ENCODE measurements around the gene TGIF2. TPM values are rescaled to one million over a fixed set of nuclear protein-coding genes. Genes with fewer than 3 reads are reported as not detected.
A peak's percentile ranks its signal among the peaks of the same experiment; 100 is the strongest.

TGIF2 gene
- total and polyA plus RNA-seq, 2 of the 13 experiments (the other 11 are each of a cell fraction or from before 2014, with no cell fraction given), result 41.3 to 53.9 TPM

DNA sequence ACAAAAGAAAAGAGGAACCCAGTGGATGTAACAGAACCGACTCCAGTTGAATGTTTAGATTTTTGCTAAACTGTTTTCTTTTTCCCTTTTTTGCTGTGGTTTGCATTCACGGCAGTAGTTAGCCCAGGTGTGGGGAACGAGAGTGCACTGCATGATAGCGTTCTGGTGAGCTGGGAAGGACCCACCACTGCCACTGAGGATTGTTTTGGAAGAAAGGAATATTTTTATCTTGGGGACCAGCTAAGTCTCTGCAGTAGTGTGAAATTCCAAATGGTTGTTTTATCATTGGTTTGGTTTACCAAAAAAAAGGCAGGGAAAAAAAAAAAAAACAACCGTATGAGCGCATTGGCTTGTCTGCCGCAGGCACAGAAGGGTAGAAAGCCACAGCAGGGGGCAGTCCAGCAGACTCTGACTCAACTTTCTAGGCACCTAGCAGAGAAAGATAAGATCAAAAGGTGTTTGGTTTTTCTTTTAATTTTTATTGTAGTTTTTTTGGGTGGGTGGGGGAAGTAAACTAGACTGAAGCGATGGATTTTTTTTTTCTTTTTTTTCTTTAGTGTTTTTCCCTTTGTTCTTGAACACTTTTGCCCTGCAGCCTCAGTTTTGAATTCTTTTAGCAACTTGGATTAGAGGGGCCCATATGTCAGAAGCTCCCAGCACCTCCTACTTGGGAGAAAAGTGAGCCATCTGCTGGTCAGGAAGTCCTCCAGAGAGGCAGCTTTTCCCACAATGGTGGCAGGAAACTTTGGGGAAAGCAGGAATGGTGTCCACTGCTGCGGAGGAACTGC lies 18.7 kb downstream of the TGIF2 start (continued):
- TF ChIP-seq, protein P1, sequence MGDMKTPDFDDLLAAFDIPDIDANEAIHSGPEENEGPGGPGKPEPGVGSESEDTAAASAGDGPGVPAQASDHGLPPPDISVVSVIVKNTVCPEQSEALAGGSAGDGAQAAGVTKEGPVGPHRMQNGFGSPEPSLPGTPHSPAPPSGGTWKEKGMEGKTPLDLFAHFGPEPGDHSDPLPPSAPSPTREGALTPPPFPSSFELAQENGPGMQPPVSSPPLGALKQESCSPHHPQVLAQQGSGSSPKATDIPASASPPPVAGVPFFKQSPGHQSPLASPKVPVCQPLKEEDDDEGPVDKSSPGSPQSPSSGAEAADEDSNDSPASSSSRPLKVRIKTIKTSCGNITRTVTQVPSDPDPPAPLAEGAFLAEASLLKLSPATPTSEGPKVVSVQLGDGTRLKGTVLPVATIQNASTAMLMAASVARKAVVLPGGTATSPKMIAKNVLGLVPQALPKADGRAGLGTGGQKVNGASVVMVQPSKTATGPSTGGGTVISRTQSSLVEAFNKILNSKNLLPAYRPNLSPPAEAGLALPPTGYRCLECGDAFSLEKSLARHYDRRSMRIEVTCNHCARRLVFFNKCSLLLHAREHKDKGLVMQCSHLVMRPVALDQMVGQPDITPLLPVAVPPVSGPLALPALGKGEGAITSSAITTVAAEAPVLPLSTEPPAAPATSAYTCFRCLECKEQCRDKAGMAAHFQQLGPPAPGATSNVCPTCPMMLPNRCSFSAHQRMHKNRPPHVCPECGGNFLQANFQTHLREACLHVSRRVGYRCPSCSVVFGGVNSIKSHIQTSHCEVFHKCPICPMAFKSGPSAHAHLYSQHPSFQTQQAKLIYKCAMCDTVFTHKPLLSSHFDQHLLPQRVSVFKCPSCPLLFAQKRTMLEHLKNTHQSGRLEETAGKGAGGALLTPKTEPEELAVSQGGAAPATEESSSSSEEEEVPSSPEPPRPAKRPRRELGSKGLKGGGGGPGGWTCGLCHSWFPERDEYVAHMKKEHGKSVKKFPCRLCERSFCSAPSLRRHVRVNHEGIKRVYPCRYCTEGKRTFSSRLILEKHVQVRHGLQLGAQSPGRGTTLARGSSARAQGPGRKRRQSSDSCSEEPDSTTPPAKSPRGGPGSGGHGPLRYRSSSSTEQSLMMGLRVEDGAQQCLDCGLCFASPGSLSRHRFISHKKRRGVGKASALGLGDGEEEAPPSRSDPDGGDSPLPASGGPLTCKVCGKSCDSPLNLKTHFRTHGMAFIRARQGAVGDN (CRISPR knock-in tag; IDR thresholded peaks at IDR 0.05), result no peak

DNA sequence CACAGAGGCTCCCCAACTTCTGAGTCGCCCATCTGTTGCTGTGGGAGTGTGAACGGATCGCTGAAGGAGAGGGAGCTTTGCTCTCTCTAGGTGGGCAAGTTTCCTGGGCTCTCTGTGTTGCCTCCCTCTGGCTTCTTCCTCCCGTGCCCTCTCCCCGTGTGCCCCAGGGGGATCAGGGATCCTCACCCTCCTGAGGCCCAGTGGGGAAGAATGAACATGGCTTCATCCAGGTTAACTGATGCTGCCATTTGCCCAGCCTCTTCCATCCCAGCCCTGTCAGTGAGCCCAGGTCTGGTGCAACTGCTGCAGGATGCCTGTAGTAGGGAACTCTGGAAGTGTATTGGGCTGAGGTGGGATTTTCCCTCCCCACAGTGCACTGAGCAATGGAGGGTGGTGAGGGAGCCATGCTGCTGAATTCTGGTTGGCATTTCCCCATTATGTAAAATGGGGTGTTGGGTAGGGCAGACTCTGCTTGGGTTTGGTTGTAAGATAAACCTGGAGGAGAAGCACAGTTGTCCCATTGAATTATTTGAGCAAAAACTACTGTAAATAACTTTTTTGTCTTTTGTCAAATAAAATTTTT lies 20.0 kb downstream of the TGIF2 start:
- Histone ChIP-seq H2AFZ (ENCODE audit: low read length) (no peak overlapping the region), H3K4me3 (replicated peaks in 1 of 3; ENCODE audit: insufficient read depth in 1 of 3, low read depth in 2 of 3, low read length in 3 of 3) (no peak overlapping the region), H3K79me2 (ENCODE audit: insufficient read depth, low read length) (no peaks in the 10 kb centered on the region), H3K4me2 (ENCODE audit: low read depth, low read length) (no peak overlapping the region), H3K9ac (ENCODE audit: insufficient read depth, low read depth, low read length) (no peak overlapping the region), H3K36me3 (replicated peaks in 1 of 2; ENCODE audit: control insufficient read depth in 1 of 2, insufficient read depth in 2 of 2, low read length in 2 of 2) (peaks cover 17 to 29% of the 10 kb centered on the region in 2 experiments), H3K4me1 (ENCODE audit: insufficient read depth, low read length) (peaks cover 1% of the 10 kb centered on the region), H3K27ac (ENCODE audit: extremely low read length, insufficient read depth, low read length) (no peak overlapping the region), H3K27me3 (ENCODE audit: control insufficient read depth in 1 of 2, insufficient read depth in 2 of 2, low read length in 2 of 2) (no peaks in the 10 kb centered on the region), H4K20me1 (ENCODE audit: insufficient read depth, low read length) (no peaks in the 10 kb centered on the region), H3K9me3 (ENCODE audit: low read length) (no peaks in the 10 kb centered on the region)
- DNase-seq (ENCODE audit: low spot score), result no peak
- intact Hi-C loops (cut with micrococcal nuclease; ENCODE audit: unreplicated experiment), result no loop called here
- FAIRE-seq, result no peak
- ATAC-seq, result no peak
- CTCF ChIA-PET (ENCODE audit: low intra/inter-chr PET ratio, low total read pairs), result interaction anchor here (1.3 to 2.1 kb wide), 2 partner anchors 18 to 37 kb away, joined by 4 to 10 read pairs; no protein-coding TSS in a partner anchor
- BruUV-seq (replicated peaks), result no TSS peak
- 94% methylated on average over 5 of the region's 5 CpGs for whole genome bisulfite sequencing (ENCODE audit: low lambda C conversion rate)
- in situ Hi-C loops (cut with HindIII; ENCODE audit: extremely low pct_ligation_motif_present, low pct_unique_long_range_greater_than_20kb), result loop anchor here (5.0 kb wide), 1 partner anchor 36 kb away; no protein-coding TSS in a partner anchor
- POLR2A ChIA-PET, result interaction anchor here (0.9 to 5.7 kb wide), 5 partner anchors 9 to 30 kb away, joined by 3 to 38 read pairs (median 7); partner anchors contain the start of genes RAB5IF and TGIF2
- TF ChIP-seq ZNF589 (CRISPR knock-in tag; conservative IDR thresholded peaks at IDR 0.05) (no peak), SP2 (CRISPR knock-in tag; IDR thresholded peaks at IDR 0.05) (no peak), POLR2G (IDR thresholded peaks at IDR 0.05; ENCODE audit: low read depth, low read length) (no peak; the same call in none of the 2 replicates), ZNF737 (CRISPR knock-in tag; IDR thresholded peaks at IDR 0.05; ENCODE audit: borderline replicate concordance) (0 out of 2 replicates have a peak, but pooled peaks have one; percentile 28), SNAPC2 (CRISPR knock-in tag; IDR thresholded peaks at IDR 0.05) (no peak), ATF7-NPFF (CRISPR knock-in tag; IDR thresholded peaks at IDR 0.05; ENCODE audit: low read depth) (no peak), HNF4A (CRISPR knock-in tag; IDR thresholded peaks at IDR 0.05) (no peak)
- TF ChIP-seq, protein P2, sequence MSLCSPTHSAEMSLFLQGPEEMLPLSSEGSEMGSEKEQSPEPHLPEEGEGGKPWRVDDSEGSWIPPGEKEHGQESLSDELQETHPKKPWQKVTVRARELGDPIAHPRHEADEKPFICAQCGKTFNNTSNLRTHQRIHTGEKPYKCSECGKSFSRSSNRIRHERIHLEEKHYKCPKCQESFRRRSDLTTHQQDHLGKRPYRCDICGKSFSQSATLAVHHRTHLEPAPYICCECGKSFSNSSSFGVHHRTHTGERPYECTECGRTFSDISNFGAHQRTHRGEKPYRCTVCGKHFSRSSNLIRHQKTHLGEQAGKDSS (CRISPR knock-in tag; IDR thresholded peaks at IDR 0.05; ENCODE audit: borderline replicate concordance, low read depth), result no peak
- TF ChIP-seq, protein P3, sequence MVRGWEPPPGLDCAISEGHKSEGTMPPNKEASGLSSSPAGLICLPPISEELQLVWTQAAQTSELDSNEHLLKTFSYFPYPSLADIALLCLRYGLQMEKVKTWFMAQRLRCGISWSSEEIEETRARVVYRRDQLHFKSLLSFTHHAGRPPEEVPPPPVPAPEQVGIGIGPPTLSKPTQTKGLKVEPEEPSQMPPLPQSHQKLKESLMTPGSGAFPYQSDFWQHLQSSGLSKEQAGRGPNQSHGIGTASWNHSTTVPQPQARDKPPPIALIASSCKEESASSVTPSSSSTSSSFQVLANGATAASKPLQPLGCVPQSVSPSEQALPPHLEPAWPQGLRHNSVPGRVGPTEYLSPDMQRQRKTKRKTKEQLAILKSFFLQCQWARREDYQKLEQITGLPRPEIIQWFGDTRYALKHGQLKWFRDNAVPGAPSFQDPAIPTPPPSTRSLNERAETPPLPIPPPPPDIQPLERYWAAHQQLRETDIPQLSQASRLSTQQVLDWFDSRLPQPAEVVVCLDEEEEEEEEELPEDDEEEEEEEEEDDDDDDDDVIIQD (CRISPR knock-in tag; IDR thresholded peaks at IDR 0.05; ENCODE audit: low read depth), result no peak
- TF ChIP-seq, protein P4, sequence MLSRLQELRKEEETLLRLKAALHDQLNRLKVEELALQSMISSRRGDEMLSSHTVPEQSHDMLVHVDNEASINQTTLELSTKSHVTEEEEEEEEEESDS (CRISPR knock-in tag; IDR thresholded peaks at IDR 0.05; ENCODE audit: borderline replicate concordance), result no peak
- TF ChIP-seq, protein P5, sequence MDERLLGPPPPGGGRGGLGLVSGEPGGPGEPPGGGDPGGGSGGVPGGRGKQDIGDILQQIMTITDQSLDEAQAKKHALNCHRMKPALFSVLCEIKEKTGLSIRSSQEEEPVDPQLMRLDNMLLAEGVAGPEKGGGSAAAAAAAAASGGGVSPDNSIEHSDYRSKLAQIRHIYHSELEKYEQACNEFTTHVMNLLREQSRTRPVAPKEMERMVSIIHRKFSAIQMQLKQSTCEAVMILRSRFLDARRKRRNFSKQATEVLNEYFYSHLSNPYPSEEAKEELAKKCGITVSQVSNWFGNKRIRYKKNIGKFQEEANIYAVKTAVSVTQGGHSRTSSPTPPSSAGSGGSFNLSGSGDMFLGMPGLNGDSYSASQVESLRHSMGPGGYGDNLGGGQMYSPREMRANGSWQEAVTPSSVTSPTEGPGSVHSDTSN (CRISPR knock-in tag; IDR thresholded peaks at IDR 0.05), result no peak
